Neural progenitor cell (in vitro differentiated cells): ENCODE data around the gene SLC16A4.

Source experiments
- CTCF ChIP-seq: fragments of 200-600 bp; sonication (generic); IDR thresholded peaks from 2 replicates; pipeline ENCODE4 v1.5.1; 2017; ENCODE audit warnings: antibody characterized with exemption, mild to moderate bottlenecking
- EZH2phosphoT487 ChIP-seq: fragments of 200-600 bp; sonication (generic); IDR thresholded peaks from 2 replicates; pipeline ENCODE4 v1.6.1; 2017; ENCODE audit warnings: antibody characterized with exemption

- TF ChIP-seq CTCF (no peak), EZH2phosphoT487 (no peak)
Measured at GRCh38 chr1:110383251-110383990, 7.4 kb downstream of the SLC16A4 start.
